Measurements from ENCODE around the gene PFDN1.

- TF ChIP-seq CTCF (IDR thresholded peaks at IDR 0.05): no peak
- TF ChIP-seq POLR2A (IDR thresholded peaks at IDR 0.05): no peak
Measured at GRCh38 chr5:140239461-140239860, 63.4 kb downstream of the PFDN1 start.

Data from uterus (tissue), 2 donors.